ENCODE measurements around the gene EPG5.

Gene EPG5

DNA sequence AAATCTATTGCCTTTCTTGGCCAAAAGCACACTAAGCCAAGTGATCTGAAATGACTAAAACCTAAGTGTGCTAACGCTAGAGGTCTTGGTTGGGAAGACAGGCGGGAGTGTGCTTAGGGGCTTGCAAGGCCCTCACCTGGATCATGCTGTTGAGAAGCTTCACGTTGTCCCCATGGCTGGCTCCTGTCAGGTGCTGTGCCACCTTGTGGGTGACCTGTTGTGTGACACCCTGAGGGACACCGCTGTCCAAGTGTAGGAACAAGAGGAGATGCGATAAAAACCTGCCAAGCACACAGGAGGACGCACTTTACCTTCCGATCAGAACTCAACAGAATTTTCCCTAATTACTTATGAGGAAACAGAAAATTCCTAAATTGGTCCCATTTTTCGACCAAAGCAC lies 50.8 kb downstream of the EPG5 start:
- no peak for DNase-seq

GRCh38 chr18:45913276-45913675 lies 53.9 kb downstream of the EPG5 start:
- no peak for DNase-seq

GRCh38 chr18:45910405-45911023 lies 56.6 kb downstream of the EPG5 start:
- no peak for DNase-seq

DNA sequence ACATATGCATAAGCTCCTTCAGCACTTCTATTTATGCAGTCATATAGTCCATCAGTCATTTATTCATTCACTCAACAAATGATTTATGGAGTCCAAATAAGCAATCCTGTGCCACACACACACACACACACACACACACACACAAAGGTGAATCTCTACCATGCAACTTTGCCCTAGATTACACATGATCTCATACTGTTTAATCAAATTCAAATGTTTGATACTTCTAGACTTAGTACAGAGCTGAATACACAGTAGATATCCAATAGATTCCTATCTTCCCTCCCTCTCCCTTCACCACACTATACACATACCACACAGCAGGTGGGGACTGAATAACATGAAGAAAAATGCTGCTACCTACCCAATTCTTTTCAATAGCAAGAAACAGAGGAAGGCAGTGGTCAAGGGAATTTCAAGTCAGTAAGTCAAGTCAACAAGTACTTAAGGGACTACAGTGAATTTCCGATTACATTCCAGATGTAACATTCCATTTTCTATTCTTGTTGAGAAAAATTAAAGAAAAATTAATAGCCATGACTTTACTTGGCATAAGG lies 65.4 kb downstream of the EPG5 start:
- no peak for DNase-seq

DNA sequence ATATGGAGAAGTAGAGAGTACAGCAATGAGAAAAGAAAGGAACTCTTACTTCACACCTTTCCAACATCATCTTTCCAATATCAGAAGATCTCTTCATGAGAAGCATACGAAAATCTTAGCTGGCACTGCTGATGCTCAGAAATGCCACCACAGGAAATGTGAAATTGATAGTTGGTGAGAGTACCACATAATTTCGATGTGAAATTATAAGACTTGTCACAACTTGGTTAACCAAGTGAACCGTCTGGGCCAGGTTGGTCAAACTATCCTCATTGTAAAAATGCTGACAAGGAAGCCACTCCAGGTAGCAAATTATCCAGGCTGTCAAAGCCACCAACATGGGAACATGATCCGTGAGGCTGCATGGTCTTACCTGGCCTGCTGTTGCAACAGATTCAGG lies 66.5 kb downstream of the EPG5 start:
- no peak for DNase-seq

DNA sequence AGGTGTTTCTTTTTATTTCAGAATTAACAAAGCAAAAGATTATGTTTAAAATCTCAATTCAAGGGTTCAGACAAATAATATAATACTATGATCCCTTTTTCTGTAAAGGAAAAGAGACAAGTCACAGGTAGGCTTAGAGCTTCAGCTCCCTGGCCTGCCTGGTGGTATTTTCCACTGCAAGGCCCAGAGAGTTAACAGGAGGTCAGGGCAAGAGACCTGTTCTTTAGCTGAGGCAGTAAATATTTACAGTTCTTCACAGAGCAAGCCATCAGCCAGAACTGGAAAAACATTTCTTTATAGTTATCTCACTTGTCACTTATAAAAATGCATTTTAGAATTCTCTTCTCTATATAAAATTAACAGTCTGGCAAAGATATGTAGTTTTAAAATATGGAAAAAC lies 70.1 kb downstream of the EPG5 start:
- DNase-seq = no peak

- DNase-seq = no peak
Observed at GRCh38 chr18:45896452-45896851, 70.7 kb downstream of the EPG5 start.

- no peak for DNase-seq
Observed at GRCh38 chr18:45895339-45895738, 71.8 kb downstream of the EPG5 start.

GRCh38 chr18:45894818-45895217 lies 72.3 kb downstream of the EPG5 start:
- DNase-seq = no peak

- no peak for DNase-seq
Observed at GRCh38 chr18:45891806-45892205, 75.3 kb downstream of the EPG5 start.

DNA sequence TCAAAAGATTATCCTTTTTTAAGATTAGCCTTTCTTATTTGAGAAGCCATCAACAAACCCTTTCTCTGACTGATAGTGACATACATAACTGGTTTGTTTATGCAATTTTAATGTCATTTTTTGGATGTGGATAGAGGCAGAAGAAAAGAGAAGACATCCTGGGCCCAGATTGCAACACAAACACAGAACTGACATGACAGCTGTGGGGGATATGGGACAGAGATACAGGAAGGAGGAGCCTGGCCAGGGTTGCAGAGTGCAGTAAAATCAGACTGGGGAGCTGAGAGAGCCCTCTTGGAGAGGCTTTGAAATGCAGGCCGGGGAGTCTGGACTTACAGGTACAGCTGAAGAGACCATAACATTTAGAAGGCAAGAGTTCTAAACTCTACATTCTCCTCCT lies 76.5 kb downstream of the EPG5 start:
- DNase-seq = no peak

DNA sequence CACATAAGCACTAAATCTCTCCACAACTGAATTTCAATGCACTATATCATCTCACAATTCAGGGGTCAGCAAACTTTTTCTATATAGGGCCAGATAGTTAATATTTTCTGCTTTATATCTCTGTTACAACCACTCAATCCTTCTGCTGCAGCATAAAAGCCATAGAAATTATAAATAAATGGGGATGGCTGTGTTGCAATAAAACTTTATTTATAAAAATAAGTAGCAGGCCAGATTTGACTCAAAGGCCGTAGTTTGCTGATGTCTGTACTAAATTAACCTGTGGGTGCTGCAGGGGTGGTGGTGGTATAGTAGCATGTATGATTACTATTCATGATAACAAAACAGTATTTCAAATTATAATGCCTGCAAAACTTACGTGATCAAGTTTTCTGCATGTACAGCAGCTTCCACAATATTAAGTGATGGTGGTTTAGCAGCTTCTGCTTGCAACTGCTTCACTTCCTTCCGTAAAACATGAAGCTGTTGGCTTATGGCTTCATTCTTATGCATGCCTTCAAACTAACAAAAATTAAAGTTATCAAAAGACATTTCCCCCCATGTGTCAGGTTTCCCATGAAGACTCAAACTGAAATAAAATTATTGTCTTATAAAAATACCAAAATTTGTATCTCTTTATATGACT lies 77.6 kb downstream of the EPG5 start:
- DNase-seq = no peak

GRCh38 chr18:45887585-45887984 lies 79.5 kb downstream of the EPG5 start:
- no peak for DNase-seq

DNA sequence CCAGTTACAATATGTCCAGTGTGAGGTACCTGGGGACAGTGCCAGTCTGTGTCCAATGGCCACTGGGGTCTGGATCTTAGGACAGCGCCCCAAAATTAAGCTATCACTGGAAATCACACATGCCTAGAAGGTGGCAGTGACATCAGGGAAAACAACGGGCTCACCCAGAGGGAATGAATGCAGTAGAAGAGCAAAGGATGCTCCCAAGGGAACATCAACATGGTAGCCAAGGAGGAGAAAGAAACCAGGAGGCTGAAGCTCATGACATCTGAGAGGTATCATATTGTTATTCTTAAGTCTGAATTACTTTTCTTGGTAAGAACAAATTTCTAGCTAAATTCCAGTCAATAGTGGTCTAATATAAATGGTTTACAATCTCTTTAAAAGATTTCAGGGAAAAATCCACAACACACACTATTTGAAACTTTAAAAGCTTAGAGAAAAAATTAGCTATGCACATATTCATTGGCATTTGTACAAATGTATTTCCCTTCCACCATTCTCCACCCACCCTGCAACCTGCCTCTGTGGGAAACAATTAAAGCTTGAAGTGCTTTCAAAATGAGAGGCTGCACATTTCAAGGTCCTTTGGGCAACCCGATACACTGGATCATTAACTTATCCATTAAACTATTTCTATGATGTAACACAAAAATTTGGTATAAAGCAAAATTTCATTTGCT lies 86.1 kb downstream of the EPG5 start:
- DNase-seq = no peak

DNA sequence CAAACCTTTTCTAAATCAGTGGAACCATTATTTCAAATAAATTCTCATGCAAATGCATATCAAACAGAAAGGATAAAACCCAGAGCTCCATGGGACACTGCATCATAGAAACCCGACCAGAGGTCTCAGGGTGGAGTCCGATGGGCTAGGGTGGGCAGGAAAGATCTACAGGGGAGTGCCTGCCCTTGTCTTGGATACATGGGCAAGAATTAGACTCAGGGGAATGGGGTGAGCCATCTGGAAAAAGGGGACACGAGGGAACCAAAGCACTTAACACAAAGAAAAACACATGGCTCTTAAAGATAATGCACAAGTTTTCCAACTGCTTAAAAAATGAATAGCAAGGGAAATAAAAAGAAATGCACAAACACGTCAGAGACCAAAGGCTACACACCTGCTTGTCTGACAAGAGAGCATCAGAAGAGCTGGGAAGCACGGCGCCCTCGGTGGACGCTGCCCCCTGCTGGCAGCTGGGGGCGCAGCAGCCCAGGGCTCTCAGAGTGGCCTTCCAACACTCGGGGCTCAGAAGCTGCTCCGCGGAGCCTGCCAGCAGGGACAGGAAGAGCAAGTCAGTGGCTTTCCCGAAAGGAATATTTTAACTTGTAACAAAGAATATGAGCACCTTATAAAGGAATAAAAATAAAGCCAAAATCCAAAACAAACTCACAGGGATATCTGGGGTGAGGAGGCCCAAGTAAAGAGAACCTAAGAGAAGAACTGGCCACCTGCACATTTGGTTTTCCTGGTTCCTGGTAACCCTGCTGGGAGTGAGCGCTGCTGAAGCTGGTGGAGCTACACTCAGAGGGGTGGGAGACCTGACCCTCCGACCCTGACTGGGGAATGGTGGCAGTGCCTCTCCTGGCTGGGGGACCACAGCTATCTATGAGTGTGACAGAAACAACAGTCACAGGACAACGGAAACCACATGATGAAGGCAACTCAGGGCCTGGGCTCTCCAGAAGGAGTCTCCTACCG lies 87.2 kb downstream of the EPG5 start:
- peak; percentile 8 for DNase-seq

DNA sequence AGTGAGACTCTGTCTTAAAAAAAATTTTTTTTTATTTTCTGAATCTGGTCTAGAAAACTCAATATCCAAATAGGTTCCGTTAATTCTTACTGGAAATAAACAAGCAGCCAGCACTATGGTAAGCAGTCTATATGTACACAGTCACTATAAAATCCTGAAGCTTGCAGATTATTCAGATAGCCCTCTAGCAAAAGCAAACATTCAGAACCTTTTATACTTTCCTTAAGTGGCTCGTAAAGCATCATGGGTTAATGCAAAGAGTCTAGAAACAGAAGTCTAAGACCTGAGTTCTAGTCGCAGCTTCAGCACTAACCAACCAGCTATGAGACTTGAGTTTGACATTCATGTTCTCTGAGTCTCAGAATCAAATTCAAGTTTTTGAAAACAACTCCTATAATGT lies 89.7 kb downstream of the EPG5 start:
- DNase-seq = no peak

DNA sequence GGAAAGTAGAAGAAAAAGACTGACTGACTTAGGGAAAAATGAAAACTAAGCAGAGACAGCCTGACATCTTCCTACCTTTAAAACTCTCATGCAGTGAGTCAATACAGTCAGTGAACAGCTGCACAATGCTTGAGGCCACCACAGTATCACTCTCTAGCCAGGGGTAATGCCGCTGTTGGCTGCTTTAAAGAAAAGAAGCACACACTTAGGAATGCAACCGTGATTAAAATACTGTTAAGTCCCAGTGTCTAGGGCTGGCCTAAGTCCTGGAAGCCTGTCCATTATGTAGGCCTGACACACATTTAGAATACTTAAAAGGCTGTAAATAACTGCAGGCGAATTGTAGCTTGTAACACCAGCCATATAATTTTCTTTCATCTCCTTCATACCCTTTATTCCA lies 91.0 kb downstream of the EPG5 start:
- no peak for DNase-seq

DNA sequence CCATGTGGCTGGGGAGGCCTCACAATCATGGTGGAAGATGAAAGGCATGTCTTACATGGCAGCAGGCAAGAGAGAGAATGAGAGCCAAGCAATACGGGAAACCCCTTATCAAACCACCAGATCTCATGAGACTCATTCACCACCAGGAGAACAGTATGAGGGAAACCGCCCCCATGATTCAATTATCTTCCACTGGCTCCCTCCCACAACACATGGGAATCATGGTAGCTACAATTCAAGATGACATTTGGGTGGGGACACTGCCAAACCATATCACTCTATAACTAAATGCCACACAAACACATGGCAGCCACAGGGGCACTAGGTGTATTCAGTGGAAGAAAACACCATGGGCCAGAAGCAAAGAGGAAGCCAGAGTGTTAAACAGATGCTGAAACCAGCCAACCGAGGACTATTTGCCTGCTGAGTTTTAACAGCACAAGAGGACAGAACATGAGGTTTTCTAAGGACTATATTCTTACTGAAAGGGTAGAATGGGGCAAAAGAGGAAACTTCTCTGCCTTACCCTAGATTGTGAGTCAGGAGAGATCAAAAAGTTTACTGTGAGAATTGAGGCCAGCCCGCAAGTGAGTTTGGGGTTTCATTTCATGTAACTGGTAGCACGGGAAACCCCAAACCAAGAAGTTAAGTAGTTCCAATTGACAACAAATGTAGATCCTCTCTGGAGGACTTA lies 92.5 kb downstream of the EPG5 start:
- DNase-seq = no peak

- DNase-seq = no peak
Observed at GRCh38 chr18:45871431-45872084, 95.6 kb downstream of the EPG5 start.

DNA sequence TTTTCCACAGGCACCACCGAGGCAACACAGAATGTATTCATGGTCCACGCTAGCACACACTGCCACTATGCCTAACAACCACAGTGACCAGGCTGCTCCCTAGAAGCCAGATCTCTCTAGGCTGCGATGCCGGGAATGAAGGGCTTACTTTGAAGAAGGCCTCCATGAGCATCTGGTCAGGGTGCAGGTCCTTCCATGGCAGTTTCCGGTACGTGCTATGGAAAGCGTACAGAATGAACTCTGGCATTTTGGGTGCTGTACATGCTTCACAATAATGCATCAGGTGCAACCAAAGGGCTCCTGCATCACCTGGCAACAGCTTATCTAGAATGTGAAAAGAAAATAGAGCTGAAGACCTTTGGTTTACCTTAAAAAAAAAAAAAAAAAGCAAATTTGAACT lies 96.7 kb downstream of the EPG5 start:
- no peak for DNase-seq

DNA sequence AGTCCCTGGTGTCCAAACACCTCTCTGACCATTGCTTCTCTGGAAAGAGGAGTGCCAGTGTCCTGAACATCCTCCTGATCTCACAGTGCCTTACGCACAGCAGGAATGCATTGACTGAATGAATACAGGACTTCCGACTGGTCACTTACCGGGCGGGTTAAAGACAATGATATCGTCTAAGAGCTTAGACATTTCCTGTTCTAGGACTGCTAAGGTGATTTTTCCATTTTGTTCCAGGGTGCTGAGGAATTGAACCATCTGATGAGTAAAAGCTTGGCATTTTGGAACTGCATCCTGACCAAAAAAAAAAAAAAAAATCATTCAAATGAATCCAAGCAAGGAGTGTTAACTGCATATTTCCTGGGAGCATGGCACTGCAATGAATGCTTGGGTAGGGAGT lies 101.7 kb downstream of the EPG5 start:
- no peak for DNase-seq

DNA sequence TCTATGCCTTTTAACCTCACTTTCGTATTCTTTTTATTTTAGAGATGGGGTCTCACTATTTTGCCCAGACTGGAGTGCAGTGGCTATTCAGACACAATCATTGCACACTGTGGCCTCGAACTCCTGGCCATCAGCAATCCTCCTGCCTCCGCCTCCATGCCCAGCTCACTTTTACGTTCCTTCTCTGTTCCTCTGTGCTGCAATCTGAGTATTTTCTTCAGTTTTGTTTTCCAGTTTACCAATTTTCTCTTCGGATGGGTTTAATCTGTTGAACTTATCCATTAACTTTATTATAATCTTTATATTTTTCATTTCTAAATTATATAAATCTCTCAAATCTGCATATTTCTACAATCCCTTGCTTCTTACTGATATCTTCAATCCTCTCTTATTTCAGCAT lies 103.0 kb downstream of the EPG5 start:
- no peak for DNase-seq
